ENCODE measurements around the gene RNF167.

Gene RNF167

DNA sequence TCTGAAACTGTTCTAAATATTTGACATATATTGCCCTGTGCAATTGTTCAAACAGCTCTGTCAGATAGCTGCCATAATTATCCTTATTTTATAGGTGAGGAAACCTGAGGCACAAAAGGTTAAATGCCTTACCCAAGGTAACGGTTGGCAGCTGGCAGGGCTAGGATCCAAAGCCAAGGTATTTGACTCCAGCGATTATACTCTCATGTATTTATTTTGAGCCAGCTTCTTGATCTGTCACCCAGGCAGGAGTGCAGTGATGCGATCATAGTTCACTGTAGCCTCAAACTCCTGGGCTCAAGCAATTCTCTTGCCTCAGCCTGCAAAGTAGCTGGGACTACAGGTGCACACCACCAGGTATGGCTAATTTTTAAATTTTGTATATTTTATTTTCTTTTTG, 18.0 kb downstream of the RNF167 start:
- DNase-seq = no peak

DNA sequence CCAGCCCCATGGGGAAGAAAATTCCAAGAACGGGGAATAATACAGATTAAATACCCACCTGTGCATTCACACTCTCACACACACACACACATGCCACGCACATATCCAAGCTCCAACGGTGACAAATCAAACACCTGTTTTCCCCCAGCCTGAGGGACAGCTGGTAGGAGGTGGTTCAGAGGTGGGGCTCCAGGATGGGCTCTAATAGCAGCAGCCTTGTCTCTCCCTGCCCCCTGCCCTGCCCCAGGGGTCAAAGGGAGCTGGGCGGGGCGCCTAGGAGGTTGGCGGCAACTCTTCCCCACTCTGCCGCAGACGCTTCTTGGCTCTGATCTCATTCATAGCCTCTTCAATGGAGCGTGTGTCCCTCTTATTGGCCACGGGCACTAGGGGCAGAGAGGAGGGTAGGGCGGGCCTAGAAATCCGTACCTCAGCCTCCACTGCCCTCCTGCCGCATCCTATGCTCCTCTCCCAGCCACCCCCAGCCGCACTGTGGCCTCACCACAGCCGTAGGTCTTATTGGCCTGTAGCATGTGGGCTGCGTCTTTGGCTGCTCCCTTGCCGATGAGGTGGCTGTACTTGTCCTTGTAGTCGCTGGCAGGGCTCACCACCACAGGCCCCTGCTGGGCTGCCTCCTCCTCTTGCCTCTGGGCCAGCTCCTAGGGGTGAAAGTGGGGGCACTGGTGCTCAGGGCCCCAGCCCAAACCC, 19.3 kb downstream of the RNF167 start:
- no peak for DNase-seq

DNA sequence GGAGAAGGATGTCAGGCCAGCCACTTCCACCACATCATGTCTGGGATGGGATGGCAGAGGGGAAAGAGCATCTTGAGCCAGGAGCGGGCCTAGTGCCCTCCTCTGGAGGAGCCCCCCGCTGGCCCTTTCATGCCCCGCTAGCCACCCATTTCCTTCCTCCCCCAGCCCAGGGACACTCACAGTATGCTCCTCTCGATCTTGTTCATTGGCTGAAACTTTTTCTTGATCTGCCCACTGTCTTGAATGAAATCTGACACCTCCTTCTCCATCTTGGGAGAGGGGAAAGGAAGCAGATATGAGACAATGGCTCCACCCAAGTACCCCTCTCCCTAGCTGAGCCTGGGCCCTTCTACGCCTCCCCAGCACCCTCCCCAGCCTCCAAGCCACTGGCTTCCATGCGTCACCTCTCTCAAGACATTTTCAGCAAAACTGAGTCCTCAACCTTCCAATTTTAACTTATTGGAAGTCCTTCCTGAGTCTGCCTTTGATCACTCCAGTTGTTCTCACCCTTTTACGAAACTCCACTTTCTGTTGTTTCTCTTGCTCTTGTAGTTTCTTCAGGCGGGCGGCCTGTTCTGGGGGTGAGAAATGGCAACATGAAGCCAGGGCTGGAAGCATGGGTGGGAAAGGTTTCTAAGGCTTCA, 20.3 kb downstream of the RNF167 start:
- DNase-seq = no peak

DNA sequence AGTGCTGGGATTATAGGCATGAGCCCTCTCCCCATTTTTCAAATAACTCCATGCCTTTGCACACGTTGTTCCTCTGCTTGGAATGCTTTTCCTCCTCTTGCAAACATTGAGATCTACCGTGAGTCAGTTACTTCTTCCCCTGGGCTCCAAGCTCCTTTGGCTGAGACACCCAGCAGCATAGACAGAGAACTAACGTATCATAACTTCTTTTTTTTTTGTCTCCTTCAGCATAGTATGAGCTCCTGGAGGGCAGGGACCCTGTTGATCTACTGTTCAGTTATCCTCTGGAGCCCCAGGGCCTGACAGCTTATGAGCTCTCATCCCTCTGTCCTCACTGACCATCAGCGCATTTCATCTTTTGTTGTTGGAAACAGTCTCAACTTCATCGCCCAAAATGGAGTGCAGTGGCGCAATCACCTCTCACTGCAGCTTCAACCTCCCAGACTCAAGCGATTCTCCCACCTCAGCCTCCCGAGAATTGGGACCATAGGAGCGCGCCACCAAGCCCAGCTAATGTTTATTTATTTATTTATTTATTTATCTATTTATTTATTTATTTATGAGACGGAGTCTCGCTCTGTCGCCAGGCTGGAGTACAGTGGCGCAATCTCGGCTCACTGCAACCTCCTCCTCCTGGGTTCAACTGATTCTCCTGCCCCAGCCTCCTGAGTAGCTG, 25.4 kb downstream of the RNF167 start:
- no peak for DNase-seq

DNA sequence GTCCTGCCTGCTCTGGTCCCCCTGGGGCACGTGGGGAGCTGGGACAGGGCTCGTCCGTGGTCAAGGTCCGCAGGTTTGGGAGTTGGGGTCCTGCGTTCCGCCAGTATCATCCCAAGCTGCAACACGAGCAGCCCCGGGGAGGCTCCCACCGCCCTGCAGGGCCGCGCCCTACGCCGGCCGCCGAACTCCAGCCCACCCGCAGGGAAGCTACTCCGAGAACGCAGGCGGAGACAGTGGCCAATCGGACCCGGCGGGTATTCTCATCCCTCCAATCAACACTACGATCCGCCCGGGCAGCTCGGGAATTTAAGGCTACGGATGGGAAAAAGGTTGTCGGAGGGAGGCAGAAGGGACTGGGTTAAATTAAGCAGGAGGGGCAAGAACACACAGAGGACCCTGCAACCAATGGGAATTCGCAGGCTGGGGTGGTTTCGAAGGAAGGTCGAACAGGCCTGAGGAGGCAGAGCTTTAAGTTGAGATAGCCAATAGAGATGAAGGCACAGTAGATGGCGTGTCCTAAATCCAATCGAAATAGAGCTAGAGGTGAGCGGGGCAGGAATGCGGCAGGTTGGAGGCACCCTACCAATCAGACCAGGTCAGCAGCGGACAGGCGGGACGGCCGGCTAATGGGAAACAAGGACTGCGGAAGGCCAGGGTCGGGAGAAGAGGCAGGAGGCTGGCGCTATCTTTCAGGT, 26.9 kb downstream of the RNF167 start:
- DNase-seq = peak; percentile 89 to 92

DNA sequence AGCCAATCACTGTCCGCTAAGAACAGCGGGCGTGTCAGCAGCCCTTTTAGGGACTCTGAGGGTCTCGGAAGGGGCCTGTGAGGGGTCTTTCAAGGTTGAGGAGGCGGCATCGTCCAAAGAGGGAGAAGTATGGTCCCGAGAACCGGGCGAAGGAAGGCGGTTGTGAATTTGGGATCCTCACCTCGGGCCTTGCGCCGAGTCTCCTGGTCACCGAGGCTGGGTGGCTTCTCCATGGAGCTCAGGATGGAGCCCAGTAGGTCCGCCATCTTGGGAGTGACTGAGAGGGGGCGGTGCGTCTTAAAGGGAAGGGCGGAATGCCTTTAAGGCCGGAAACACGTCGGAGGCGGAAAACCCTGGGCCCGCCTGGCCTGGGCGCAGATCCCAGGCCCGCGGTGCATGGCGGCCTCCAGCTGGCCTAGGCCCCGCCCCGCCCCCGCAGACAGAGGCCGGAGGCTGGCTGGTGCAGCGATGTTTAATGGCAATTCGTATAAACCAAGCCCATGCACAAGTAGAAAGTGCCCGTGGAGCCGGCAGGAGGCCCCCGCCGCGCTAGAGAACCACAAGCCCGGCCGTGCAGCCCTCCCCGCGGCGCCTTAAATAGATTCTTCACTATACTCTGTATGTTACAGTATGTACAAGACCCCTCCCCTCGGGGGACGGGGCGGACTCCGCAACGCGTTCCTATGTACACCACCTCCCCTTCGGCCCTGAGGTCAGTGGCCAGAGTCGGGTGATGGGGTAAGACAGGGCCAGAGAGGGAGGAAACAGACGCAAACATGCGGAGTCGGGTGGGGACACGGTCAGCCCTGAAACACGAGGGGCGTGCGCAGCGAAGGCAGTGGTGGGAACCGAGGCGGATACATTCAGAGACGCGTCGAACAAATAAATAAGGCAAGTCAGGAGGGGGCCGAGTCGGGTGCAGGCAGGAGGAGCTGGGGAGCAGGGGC, 27.7 kb downstream of the RNF167 start, which contains the start of gene SPAG7:
TSS of gene SPAG7 (minus strand) at position 279 of the 947 bp plus-strand sequence. CDS start at position 266, 13 bp downstream.
- peak; percentile 89 to 91 for DNase-seq

DNA sequence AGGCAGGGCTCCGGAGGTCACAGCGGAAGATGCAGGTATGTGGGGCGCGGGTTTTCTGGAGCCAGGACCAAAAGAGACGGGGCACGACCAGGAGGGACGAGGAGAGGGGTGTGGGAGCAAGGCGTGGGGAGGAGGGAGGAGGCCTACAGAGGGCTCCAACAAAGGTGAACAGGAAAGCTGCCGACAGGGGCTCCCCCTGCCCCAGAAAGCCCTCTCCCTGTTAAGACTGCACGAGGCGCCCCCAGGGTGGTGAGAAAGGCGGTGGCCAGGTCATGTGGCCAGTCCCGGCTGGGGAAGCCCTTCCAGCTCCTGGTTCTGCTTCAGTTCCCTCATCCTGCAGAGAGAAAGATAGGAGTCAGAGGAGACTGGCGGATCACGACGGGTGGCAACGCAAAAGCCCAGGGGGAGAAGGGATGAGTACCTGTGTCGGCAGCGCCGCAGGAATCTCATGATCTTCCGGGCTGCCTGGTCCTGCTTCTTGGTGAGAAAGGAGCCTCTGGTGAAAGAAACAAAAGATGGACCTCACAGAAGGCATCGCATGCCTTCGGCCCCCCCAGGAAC, 28.5 kb downstream of the RNF167 start:
- peak; percentile 37 to 48 for DNase-seq

DNA sequence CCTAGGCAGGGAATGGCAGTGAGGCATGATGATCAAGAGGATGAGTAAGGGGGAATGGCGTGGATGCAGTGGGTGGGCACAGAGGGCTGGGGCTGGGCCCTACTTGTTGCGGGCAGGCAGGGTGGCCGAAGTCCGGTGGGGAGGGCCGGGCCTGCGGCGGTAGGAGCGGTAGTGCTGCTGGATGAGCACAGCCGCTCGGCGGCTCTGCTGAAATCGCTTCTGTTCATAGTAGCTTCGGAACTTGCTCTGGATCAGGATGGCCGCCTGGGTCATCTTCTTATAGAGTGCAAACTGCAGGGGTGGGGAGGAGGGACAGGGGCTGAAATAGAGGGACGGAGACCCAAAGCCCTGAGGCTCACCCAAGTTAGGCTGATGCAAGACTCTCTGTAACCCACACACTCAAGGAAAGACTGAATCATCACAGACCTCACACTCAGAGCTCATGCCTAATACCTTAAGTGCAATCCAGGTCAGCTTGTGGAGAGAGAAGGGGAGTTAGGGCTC, 29.0 kb downstream of the RNF167 start:
- peak in 1 of 2 donors; percentile 45 for DNase-seq

DNA sequence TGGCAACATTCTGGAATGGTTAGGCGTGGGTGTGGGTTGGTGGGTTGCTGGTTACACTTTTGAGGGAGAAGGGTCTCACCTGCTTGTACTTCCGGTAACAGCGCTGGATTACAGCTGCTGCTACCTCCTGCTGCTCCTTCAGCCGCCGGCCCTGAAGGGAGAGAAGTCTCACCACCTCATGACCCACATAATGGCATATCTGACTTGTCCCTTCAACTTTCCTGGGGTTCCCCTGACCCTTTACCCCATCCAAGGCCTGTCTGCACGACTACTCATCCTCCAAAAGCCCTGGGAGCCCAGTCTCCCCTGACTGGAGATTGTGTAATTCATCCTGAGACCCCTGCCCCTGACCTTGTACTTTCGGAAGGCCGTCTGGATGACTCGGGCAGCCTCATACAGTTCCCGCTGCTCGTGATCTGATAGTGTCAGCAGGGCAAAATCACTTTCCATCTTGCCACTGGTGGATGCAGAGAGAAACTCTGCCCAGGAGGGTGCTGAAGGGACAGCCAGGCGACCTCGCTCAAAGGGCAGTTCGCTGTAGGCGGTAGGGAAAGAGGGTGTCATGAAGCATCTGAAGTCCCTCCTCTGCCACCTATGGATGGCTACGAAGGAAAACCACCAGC, 29.6 kb downstream of the RNF167 start:
- peak; percentile 21 to 47 for DNase-seq

DNA sequence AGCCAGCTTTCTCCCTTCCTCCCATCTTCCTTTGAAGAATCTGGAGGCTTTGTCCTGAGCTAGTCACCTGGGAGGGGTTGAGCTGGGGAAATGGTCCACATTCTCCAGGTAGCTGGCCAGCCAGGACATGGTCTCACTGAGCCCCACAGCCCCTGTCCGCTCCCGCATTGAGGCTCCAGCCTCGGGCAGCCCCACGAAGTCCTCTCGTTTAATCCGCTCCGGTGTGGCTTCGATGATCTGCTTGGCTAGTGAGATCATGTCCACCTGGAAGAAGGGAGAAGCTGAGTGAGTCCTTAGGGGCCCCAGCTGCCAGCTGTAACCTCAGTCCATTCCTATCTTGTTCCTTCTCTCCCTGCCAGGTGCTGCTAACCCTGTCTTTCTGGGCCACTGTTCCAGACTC, 30.2 kb downstream of the RNF167 start:
- DNase-seq = no peak

DNA sequence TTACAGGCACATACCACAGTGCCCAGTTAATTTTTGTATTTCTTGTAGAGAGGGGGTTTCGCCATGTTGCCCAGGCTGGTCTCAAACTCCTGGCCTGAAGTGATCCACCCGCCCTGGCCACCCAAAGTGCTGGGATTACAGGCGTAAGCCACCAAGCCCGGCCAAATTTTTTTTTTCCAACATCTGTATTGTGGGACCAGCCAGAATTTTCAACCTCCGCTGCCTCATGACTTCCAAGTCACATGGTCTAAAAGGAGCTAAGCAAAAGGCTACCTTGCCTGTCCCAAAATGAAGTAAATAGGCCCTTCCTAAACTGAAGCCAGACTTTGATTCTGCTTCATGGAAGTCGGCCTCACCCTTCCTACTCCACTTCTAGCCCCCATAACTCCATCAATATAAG, 31.8 kb downstream of the RNF167 start:
- DNase-seq = no peak

DNA sequence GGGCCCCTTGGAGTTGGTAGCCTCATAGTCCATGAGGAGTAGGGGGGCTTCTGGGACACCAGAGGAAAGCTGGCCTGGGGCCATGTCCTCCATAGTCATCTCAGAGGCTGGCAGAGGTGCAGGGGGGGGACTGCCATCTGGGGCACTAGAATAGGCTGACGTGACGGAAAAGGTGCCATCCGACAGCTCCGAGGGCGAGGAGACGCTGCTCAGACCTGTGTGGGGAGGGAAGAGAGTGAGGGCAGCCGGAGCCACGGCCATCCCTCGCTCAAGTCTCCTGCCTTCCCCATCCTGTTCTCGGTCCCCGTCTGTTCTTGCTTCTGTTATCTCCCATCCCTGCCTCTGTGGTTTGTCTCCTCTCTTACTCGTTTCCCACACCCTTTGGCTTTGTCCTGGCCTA, 32.3 kb downstream of the RNF167 start:
- DNase-seq = no peak

DNA sequence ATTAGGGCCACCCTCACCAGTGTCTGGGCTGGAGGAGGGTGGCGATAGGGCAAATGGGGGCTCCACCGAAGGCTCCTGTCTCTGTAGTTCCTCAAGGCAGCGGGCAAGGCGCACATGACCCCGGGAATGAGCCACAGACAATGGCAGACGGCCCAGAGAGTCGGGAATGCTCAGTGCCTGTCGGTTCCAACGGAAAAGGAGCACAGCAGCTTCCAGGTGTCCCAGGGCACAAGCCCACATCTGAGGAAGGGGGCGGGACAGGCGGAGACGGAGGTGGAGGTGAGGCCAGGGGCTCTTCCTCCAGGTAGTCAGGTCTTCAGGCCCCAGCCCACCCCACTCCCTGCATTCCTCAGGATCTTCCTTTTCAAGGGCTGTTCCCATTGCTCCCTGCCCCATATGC, 32.7 kb downstream of the RNF167 start:
- DNase-seq = no peak

DNA sequence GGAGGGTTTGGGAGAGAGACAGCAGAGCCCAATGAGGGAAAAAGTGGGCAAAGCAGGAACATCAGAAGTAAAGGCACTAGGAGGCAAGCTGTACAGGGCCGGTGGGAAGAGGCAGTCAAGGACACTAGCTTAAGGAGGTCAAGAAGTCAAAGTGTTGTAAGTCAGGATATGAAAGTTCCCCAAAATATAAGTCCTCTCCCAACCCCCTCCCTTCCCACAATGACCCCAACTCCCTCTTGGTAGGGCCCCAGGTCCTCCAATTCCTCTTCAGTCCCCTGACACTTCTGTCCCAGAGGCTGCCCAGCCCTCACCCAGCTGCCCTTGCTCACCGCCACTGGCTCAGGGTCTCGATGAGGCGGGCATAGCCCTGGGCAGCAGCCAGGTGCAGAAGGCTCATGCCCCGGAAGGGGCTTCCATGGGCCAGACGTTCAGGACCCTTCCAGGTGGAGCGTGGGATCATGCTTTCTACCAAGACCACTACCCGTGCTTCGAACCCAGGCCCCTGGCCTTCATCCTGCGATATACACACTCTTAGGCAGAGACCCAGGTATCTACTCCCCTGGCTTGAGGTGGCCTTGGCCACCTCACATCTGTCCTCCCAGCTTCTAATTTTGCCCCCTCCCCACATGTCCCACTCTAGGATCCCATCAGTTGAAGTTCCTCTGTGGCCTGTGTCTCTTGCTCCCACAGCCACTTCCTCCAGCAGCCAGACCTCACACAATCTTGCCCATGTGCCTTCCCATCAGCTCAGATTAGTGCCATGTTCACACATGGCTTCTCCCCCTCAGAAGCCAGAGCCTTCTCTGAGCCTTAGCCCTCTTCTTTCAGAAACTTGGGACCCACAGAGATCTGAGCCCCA, 33.4 kb downstream of the RNF167 start:
- DNase-seq = no peak

DNA sequence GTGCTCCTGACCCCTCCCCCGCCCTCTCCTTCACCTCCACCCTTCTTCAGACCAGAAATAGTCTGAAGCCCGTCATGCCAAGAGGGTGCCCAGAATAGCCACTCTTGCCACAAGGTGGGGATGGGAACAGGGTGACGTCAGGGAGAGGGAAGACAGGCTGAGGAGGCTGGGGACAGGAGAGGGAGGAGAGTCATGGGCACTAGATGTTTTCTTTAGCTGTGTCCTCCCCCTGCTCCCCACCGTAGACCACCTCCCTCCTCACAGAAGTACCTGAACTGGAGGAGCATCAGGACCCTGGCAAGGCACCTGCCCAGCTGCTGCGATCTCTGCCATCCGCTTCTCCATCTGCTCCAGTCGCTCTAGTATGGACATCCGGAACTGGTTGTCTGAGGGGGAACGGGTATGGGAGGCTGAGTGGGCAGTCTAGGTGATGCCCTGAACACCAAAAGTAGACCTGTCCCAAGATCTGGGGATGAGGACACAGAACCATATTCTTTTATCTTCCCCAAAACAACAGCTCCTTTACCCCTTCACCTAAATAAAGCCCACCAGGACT, 34.1 kb downstream of the RNF167 start:
- DNase-seq = no peak

DNA sequence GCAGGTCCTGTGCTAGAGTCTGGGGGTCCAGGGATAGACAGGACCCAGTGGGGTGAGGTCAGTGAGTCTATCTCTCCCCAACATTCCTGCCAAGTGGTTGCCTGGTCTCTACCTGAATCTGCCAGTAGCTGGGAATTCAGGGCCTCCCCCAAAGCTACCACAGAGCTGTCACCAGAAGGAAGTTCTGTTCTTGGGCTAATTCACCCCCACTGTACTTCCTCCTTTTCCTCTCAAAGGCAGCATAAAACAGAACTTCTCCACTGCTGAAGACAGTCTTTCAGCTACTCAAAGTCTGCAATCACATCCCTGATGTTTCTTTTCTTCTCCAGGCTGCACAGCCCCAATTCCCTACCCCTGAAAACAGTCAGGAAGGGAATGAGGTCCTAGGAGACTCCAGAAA, 38.7 kb downstream of the RNF167 start:
- DNase-seq = no peak

DNA sequence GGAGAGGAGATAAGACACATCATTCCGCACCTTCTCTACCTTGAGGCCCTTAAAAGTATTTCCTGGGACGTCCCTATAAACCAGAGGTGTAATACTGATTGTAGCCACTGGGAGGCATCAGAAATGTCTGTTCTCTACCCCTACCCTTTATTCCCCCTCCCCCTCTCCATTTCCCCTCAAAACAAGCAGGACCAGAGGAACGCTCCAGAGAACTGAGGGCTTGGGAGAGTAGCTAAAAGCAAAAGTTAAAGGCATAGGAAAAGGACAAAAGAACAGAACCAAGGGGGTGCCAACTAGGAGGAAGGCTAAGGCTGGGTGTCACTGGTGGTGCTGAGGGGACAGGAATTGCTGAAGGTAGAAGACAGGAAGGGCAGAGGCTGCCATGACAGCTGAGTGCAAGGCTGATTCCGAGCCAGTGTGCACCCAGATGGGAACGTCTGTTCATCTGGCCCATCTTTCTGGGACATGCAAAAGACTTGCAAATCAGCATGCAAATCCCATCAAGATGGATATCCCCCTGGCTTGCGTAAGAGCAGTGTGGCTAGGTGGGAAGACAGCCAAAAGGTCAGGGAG, 40.7 kb downstream of the RNF167 start:
- peak; percentile 40 to 63 for DNase-seq

DNA sequence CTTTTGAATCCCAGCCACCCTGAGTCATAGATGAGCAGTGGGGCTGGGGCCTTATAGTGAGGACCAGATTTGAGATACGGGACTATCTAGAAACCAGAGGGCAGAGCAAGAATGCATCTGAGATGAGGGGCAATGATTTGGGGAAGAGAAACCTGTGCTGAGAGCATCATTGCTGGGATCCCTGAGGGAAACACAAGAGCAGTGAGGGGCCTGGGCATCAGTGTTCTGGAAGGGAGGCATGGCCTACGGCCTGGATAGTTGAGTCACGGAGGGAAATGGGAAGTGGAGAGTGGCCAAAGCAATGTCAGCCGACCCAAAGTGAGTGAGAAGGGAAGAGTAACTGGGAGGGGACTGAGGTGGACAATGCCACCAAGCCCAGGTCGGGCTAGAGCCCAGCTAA, 42.2 kb downstream of the RNF167 start:
- DNase-seq = no peak

DNA sequence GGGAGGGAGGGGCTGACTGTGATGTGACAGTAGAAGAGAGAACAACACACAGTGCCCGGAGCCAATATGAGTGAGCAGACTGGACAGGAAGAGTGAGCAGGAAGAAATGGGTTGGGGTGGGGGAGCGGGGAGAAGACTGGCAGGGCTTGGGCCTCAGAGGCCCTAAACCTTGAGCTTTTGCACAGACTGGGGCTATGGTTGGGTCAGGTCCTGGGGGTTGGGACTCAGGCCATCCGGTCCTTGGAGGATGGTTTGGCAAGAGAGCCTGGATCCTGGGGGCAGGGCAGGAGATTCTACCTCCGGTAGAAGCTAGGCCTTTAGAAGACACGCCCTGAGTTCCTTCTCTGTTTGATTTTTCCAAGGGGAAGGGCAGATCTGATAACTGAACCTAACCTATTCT, 46.3 kb downstream of the RNF167 start:
- DNase-seq = no peak

Measured in activated CD4-positive, alpha-beta T cell treated with anti-CD3 and anti-CD28 coated beads for 4 hours (primary cell).